GM23338 (cell line): ENCODE data around the gene SPIRE1. TPM values are rescaled to one million over a fixed set of nuclear protein-coding genes. Genes with fewer than 3 reads are reported as not detected.

Experiments used
- ATAC-seq: fragments of 200-7000 bp; cut with Tn5 transposase; 3 replicates; pipeline ENCODE4 v1.9.1; 2020
- DNase-seq: peaks from one replicate; pipeline ENCODE4 v3.0.0-alpha.2; 2015; ENCODE audit warnings: low spot score
- H2AFZ ChIP-seq: fragments of 200-600 bp; sonication (generic); 2 replicates; pipeline ENCODE4 v1.8.0; 2016; ENCODE audit warnings: antibody characterized with exemption, mild to moderate bottlenecking, moderate library complexity
- H3F3A ChIP-seq: fragments of 200-600 bp; sonication (generic); replicated peaks from 2 replicates; pipeline ENCODE4 v1.8.0; 2017; ENCODE audit warnings: antibody characterized with exemption, mixed run types, low read depth
- H3K27ac ChIP-seq: fragments of 200-600 bp; sonication (generic); 2 replicates; pipeline ENCODE4 v1.6.1; 2016; ENCODE audit warnings: low read depth
- H3K27me3 ChIP-seq: fragments of 200-600 bp; sonication (generic); 2 replicates; pipeline ENCODE4 v1.8.0; 2016; ENCODE audit warnings: mild to moderate bottlenecking, mixed run types, moderate library complexity; ENCODE audit not compliant: insufficient read depth
- H3K36me3 ChIP-seq: fragments of 200-600 bp; sonication (generic); 2 replicates; pipeline ENCODE4 v1.8.0; 2016; ENCODE audit warnings: mild to moderate bottlenecking; ENCODE audit not compliant: insufficient read depth
- H3K4me1 ChIP-seq: fragments of 200-600 bp; sonication (generic); 2 replicates; pipeline ENCODE4 v1.8.0; 2016; ENCODE audit warnings: mild to moderate bottlenecking, moderate library complexity; ENCODE audit not compliant: insufficient read depth
- H3K4me2 ChIP-seq: fragments of 200-600 bp; sonication (generic); 2 replicates; pipeline ENCODE4 v1.7.1; 2017; ENCODE audit warnings: mixed run types
- H3K4me3 ChIP-seq: fragments of 200-600 bp; sonication (generic); 2 replicates; pipeline ENCODE4 v1.6.1; 2016; ENCODE audit warnings: mixed run types
- H3K79me2 ChIP-seq: fragments of 200-600 bp; sonication (generic); replicated peaks from 2 replicates; pipeline ENCODE4 v1.8.0; 2017; ENCODE audit warnings: mild to moderate bottlenecking; ENCODE audit not compliant: insufficient read depth
- H3K9me2 ChIP-seq: fragments of 200-600 bp; sonication (generic); 2 replicates; pipeline ENCODE4 v1.8.0; 2017; ENCODE audit not compliant: insufficient read depth
- H4K20me1 ChIP-seq: fragments of 200-600 bp; sonication (generic); replicated peaks from 2 replicates; pipeline ENCODE4 v1.8.0; 2017; ENCODE audit warnings: mild to moderate bottlenecking; ENCODE audit not compliant: insufficient read depth
- H3K27ac Mint-ChIP-seq: 2 replicates; pipeline ENCODE4 v1.8.0; 2020; ENCODE audit warnings: inconsistent platforms, mild to moderate bottlenecking, moderate library complexity, mixed read lengths
- H3K27me3 Mint-ChIP-seq: 3 replicates; pipeline ENCODE4 v1.8.0; 2022; ENCODE audit warnings: low read depth, mild to moderate bottlenecking, moderate library complexity, mixed read lengths, inconsistent platforms; ENCODE audit not compliant: insufficient read depth, poor library complexity
- H3K36me3 Mint-ChIP-seq: 3 replicates; pipeline ENCODE4 v1.8.0; 2021; ENCODE audit warnings: low read depth, mild to moderate bottlenecking, inconsistent platforms, moderate library complexity, mixed read lengths
- H3K4me1 Mint-ChIP-seq: 3 replicates; pipeline ENCODE4 v1.8.0; 2020; ENCODE audit warnings: mild to moderate bottlenecking, inconsistent platforms, mixed read lengths
- H3K4me3 Mint-ChIP-seq: 3 replicates; pipeline ENCODE4 v1.8.0; 2021; ENCODE audit warnings: moderate library complexity, mild to moderate bottlenecking, inconsistent platforms, mixed read lengths
- H3K9me3 Mint-ChIP-seq: 3 replicates; pipeline ENCODE4 v1.8.0; 2020; ENCODE audit warnings: moderate library complexity, mild to moderate bottlenecking, inconsistent platforms, mixed read lengths
- CREB1 ChIP-seq: fragments of 250-450 bp; sonication (Bioruptor Pico); IDR thresholded peaks from 2 replicates; pipeline ENCODE4 v1.5.0; 2020; ENCODE audit warnings: low read depth, mild to moderate bottlenecking, moderate library complexity
- ETS1 ChIP-seq: IDR thresholded peaks from 2 replicates; pipeline ENCODE4 v1.6.1; 2016; ENCODE audit warnings: antibody characterized with exemption
- JUNB ChIP-seq: IDR thresholded peaks from one replicate; pipeline ENCODE4 v1.6.1; 2016; ENCODE audit warnings: antibody characterized with exemption; ENCODE audit not compliant: unreplicated experiment
- NANOG ChIP-seq: IDR thresholded peaks from 2 replicates; pipeline ENCODE4 v1.6.1; 2016; ENCODE audit warnings: antibody characterized with exemption, borderline replicate concordance
- POLR2AphosphoS5 ChIP-seq: IDR thresholded peaks from 2 replicates; pipeline ENCODE4 v1.6.1; 2016; ENCODE audit warnings: antibody characterized with exemption, low read depth
- STAT1 ChIP-seq: IDR thresholded peaks from one replicate; pipeline ENCODE4 v1.6.1; 2016; ENCODE audit warnings: antibody characterized with exemption; ENCODE audit not compliant: unreplicated experiment
- ZNF331 ChIP-seq: fragments of 250-450 bp; sonication (Bioruptor Pico); IDR thresholded peaks from 2 replicates; pipeline ENCODE4 v1.5.0; 2020; ENCODE audit warnings: low read depth, mild to moderate bottlenecking, moderate library complexity
- ZNF462 ChIP-seq: fragments of 250-450 bp; sonication (Bioruptor Pico); IDR thresholded peaks from 2 replicates; pipeline ENCODE4 v1.5.0; 2020; ENCODE audit warnings: mild to moderate bottlenecking, moderate library complexity
- polyA plus RNA-seq: library from polyadenylated mRNA; unstranded; fragments of >200 nt; fragmentation: Nextera tagmentation; extraction: Ambion mirVana; gene quantifications from 2 replicates; pipeline ENCODE4 v1.2.1, GENCODE V29; 2016
- total RNA-seq: library from RNA; depleted of rRNA; stranded (reverse); fragments of >200 nt; shearing (Covaris generic); gene quantifications from 2 replicates; pipeline ENCODE4 v1.2.3, GENCODE V29; 2014

Gene SPIRE1
- total and polyA plus RNA-seq, 2 experiments from 2014 or later: 2.9 to 15.5 TPM

GRCh38 chr18:12631831-12632477 lies 26.0 kb downstream of the SPIRE1 start (continued):
- TF ChIP-seq ETS1: no peak
- TF ChIP-seq CREB1 (CRISPR knock-in tag): no peak
- no peak for TF ChIP-seq ZNF331 (CRISPR knock-in tag)
- TF ChIP-seq JUNB: no peak
- TF ChIP-seq ZNF462: no peak

GRCh38 chr18:12630136-12630535 lies 27.8 kb downstream of the SPIRE1 start:
- Histone ChIP-seq H2AFZ (no peak overlapping the region), H4K20me1 (peaks cover 3% of the 10 kb centered on the region; the same call in 1 of the 2 replicates), H3K79me2 (no peaks in the 10 kb centered on the region), H3F3A (no peaks in the 10 kb centered on the region), H3K27ac (no peak overlapping the region), H3K4me3 (no peak overlapping the region), H3K4me2 (no peak overlapping the region), H3K9me2 (no peaks in the 10 kb centered on the region), H3K27me3 (no peaks in the 10 kb centered on the region), H3K36me3 (no peaks in the 10 kb centered on the region), H3K4me1 (no peaks in the 10 kb centered on the region)
- no peak for ATAC-seq
- DNase-seq: no peak
- H3K4me1 Mint-ChIP-seq: peaks cover 5% of the 10 kb centered on the region; the same call in 2 of the 3 replicates
- no peaks in the 10 kb centered on the region for H3K27me3 Mint-ChIP-seq
- peaks cover 15% of the 10 kb centered on the region; the same call in 2 of the 3 replicates for H3K36me3 Mint-ChIP-seq
- H3K9me3 Mint-ChIP-seq: no peaks in the 10 kb centered on the region
- H3K4me3 Mint-ChIP-seq: no peak overlapping the region
- no peak overlapping the region for H3K27ac Mint-ChIP-seq
- TF ChIP-seq NANOG: no peak
- no peak for TF ChIP-seq JUNB
- no peak for TF ChIP-seq POLR2AphosphoS5
- TF ChIP-seq ZNF331 (CRISPR knock-in tag): no peak
- TF ChIP-seq STAT1: no peak
- no peak for TF ChIP-seq ETS1
